ENCODE data around the gene OR2B3. TPM values are rescaled to one million over a fixed set of nuclear protein-coding genes. Genes with fewer than 3 reads are reported as not detected.
"Not testable (repeated sequence)": the region's sequence is repeated elsewhere in the genome, so short reads cannot be mapped to it uniquely, and the experiment has no call there.

OR2B3 gene, protein sequence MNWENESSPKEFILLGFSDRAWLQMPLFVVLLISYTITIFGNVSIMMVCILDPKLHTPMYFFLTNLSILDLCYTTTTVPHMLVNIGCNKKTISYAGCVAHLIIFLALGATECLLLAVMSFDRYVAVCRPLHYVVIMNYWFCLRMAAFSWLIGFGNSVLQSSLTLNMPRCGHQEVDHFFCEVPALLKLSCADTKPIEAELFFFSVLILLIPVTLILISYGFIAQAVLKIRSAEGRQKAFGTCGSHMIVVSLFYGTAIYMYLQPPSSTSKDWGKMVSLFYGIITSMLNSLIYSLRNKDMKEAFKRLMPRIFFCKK
- not detected in 2 replicates for total RNA-seq (2014; rRNA removed; shearing (Covaris generic))

DNA sequence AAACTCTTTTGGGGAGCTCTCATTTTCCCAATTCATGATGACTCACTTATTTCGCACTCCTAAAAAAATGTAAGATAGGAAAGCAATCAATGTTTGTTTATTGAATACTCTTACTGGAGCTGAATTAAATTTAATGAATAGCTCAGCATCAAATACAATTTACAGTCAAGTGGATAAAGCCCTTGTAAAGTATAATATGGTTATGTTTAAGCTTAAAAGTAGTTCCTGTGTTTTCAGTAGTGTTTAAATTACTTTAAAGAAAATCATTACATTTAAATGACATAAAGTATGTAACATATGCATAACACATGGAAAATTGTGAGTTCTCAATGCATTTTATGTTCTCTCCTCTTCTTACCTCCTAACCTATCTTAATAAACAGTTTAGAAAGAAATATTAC, at the start of gene OR2B3:
OR2B3 (minus strand) TSS at position 101 of the 400 bp plus-strand sequence; CDS start at position 36, 65 bp downstream.
- Histone ChIP-seq H3K36me3 (replicated peaks; ENCODE audit: control insufficient read depth, insufficient read depth, low read length) (no peaks in the 10 kb centered on the region), H3K4me3 (ENCODE audit: insufficient read depth, low read depth, low read length) (no peak within 1 kb of the TSS), H3K27me3 (ENCODE audit: control insufficient read depth, insufficient read depth, low read length) (no peaks in the 10 kb centered on the region)
- no peak for DNase-seq

DNA sequence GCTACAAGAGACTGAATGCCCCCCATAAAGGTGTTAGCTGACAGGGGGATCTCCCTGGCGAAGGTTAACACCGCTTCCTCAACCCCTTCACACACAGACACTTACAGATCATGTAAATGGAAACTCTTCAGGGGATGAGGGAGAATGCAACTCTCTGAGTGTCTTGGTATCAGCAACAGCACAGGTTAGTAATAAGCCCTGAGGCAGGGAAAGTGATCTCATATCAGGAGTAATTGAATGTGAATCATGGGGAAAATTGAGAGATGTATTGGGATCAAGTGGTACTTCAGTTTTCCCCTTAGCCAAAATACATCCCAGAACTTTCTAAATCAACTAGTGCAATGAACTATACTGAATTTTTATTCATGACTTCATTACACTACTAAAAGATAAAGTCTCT, 44.6 kb upstream of the OR2B3 start:
- Histone ChIP-seq H3K36me3 (replicated peaks; ENCODE audit: control insufficient read depth, insufficient read depth, low read length) (no peaks in the 10 kb centered on the region), H3K27me3 (ENCODE audit: control insufficient read depth, insufficient read depth, low read length) (no peaks in the 10 kb centered on the region), H3K4me3 (ENCODE audit: insufficient read depth, low read depth, low read length) (no peak overlapping the region)
- no peak for DNase-seq

- Histone ChIP-seq H3K4me3 (ENCODE audit: insufficient read depth, low read depth, low read length) (no peak overlapping the region), H3K36me3 (replicated peaks; ENCODE audit: control insufficient read depth, insufficient read depth, low read length) (no peaks in the 10 kb centered on the region), H3K27me3 (ENCODE audit: control insufficient read depth, insufficient read depth, low read length) (no peaks in the 10 kb centered on the region)
- no peak for DNase-seq
Observed at GRCh38 chr6:29130644-29131043, 43.5 kb upstream of the OR2B3 start.

DNA sequence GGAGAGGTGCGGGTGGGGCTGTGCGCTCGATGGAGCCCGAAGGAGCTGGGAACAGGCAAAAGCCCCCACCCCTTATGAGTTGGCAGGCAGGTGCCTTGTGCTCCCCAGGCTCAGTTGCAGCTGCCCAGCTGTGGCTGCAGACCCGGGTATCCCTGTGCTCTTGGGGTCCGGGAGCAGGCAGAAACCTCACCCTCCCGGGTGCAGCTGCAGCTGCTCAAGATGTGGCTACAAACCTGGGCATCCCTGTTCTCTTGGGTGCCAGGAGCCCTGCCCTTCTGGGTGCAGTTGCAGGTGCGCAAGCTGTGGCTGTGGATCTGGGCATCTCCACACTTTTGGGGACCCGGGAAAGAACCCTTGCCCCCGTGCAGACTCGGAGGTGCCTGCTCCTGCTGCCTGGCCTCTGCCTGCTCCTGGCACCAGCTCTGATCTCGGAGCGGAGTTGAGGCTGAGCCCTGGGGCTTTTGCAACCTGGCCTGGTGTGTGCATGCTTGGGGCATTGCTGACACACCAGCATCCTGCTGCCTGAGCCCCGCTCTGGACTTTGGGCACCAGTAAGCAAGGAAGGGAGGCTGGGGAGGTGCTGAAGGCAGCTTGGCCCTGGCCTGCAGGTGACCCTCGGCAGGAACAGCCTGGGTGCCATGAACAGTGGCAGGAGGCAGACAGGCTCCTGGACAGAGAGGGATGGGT, 42.4 kb upstream of the OR2B3 start:
- no peaks in the 10 kb centered on the region for H3K27me3 ChIP-seq (ENCODE audit: control insufficient read depth, insufficient read depth, low read length)
- no peak for DNase-seq
- H3K36me3 ChIP-seq (replicated peaks; ENCODE audit: control insufficient read depth, insufficient read depth, low read length): no peaks in the 10 kb centered on the region
- H3K4me3 ChIP-seq (ENCODE audit: insufficient read depth, low read depth, low read length): no peak overlapping the region

DNA sequence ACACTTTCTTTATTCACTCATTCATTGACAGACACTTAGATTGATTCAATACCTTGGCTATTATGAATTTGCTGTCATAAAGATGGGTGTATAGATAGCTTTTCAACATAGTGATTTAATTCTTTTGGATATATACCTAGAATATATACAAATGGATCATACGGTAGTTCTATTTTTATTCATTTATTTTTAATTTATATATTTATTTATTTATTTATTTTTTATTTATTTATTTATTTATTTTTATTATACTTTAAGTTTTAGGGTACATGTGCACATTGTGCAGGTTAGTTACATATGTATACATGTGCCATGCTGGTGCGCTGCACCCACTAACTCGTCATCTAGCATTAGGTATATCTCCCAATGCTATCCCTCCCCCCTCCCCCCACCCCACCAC, 27.9 kb upstream of the OR2B3 start:
- H3K36me3 ChIP-seq (replicated peaks; ENCODE audit: control insufficient read depth, insufficient read depth, low read length); H3K4me3 ChIP-seq (ENCODE audit: insufficient read depth, low read depth, low read length); DNase-seq; H3K27me3 ChIP-seq (ENCODE audit: control insufficient read depth, insufficient read depth, low read length): not testable (repeated sequence)

- no peaks in the 10 kb centered on the region for H3K36me3 ChIP-seq (replicated peaks; ENCODE audit: control insufficient read depth, insufficient read depth, low read length)
- H3K27me3 ChIP-seq (ENCODE audit: control insufficient read depth, insufficient read depth, low read length): no peaks in the 10 kb centered on the region
- DNase-seq: no peak
- no peak overlapping the region for H3K4me3 ChIP-seq (ENCODE audit: insufficient read depth, low read depth, low read length)
Observed at GRCh38 chr6:29112135-29112534, 25.0 kb upstream of the OR2B3 start.

DNA sequence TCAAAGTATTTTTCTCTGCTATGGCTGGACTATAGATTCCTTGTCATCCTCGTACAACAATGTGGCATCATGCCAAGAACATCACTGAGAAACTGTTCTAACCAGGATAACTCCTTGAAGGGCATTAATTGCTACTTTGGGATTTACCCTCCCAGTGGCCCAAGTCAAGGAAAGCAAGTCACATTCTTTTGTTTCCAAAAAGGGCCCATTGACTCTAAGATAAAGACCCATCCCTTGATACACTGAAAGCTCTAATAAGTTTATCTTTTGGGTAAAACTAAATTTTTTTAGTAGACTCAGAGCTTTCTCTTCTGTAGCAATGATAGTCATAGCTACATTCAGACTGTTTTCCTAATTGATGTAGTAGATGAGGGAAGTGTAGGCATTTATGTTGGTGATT, 20.6 kb upstream of the OR2B3 start, which contains the start of gene OR2J3:
OR2J3 (plus strand) TSS at position 301 of the 400 bp plus-strand sequence. CDS start 3,833 bp downstream, outside the sequence.
- Histone ChIP-seq H3K4me3 (ENCODE audit: insufficient read depth, low read depth, low read length) (no peak within 1 kb of the TSS), H3K36me3 (replicated peaks; ENCODE audit: control insufficient read depth, insufficient read depth, low read length) (no peaks in the 10 kb centered on the region), H3K27me3 (ENCODE audit: control insufficient read depth, insufficient read depth, low read length) (no peaks in the 10 kb centered on the region)
- DNase-seq: no peak

DNA sequence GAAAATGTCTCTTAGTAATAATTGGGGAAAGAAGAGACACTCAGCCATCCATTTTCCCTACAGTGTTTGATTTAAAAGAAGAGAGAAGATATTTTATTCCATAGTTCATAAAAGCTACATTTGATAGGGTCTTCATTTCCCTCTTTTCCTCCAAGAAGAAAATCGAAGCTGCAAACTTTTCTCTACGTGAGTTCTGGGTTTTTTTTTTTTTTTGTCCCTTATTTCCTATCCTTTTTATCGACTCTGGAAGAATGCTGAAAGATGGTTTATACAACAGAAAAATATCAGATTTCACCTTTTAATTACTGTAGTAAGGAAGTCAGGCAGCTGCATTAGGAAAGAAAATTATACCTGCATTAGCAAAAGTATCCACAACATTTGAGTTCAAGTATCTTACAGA, 12.1 kb upstream of the OR2B3 start, which contains the start of gene OR2J1:
OR2J1 (plus strand) TSS at position 301 of the 400 bp plus-strand sequence. CDS start 1,453 bp downstream, outside the sequence.
- H3K4me3 ChIP-seq (ENCODE audit: insufficient read depth, low read depth, low read length): no peak within 1 kb of the TSS
- no peaks in the 10 kb centered on the region for H3K36me3 ChIP-seq (replicated peaks; ENCODE audit: control insufficient read depth, insufficient read depth, low read length)
- DNase-seq: no peak
- H3K27me3 ChIP-seq (ENCODE audit: control insufficient read depth, insufficient read depth, low read length): no peaks in the 10 kb centered on the region

DNA sequence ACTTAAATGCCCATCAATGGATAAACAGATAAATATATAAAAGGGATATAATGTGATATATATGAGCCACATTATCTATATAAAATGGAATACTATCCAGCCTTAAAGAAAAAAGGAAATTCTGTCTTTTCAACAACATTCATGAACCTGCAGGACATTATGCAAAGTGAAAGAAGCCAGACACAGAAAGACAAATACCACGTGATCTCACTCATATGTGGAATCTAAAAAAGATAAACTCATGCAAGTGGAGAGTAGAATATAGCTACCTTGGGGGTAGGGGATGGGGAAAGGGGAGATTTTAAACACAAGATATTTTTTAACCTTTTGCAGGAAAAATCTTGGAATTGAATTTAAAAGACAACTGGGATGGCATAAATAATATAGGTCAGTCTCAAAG, 10.7 kb upstream of the OR2B3 start:
- Histone ChIP-seq H3K4me3 (ENCODE audit: insufficient read depth, low read depth, low read length) (no peak overlapping the region), H3K36me3 (replicated peaks; ENCODE audit: control insufficient read depth, insufficient read depth, low read length) (no peaks in the 10 kb centered on the region), H3K27me3 (ENCODE audit: control insufficient read depth, insufficient read depth, low read length) (no peaks in the 10 kb centered on the region)
- DNase-seq: no peak

GRCh38 chr6:29092957-29093356, 5.8 kb upstream of the OR2B3 start:
- Histone ChIP-seq H3K4me3 (ENCODE audit: insufficient read depth, low read depth, low read length) (no peak overlapping the region), H3K27me3 (ENCODE audit: control insufficient read depth, insufficient read depth, low read length) (no peaks in the 10 kb centered on the region), H3K36me3 (replicated peaks; ENCODE audit: control insufficient read depth, insufficient read depth, low read length) (no peaks in the 10 kb centered on the region)
- no peak for DNase-seq

GRCh38 chr6:29082457-29082856, 4.7 kb downstream of the OR2B3 start:
- no peak for DNase-seq
- H3K36me3 ChIP-seq (replicated peaks; ENCODE audit: control insufficient read depth, insufficient read depth, low read length): no peaks in the 10 kb centered on the region
- H3K4me3 ChIP-seq (ENCODE audit: insufficient read depth, low read depth, low read length): no peak overlapping the region
- no peaks in the 10 kb centered on the region for H3K27me3 ChIP-seq (ENCODE audit: control insufficient read depth, insufficient read depth, low read length)

DNA sequence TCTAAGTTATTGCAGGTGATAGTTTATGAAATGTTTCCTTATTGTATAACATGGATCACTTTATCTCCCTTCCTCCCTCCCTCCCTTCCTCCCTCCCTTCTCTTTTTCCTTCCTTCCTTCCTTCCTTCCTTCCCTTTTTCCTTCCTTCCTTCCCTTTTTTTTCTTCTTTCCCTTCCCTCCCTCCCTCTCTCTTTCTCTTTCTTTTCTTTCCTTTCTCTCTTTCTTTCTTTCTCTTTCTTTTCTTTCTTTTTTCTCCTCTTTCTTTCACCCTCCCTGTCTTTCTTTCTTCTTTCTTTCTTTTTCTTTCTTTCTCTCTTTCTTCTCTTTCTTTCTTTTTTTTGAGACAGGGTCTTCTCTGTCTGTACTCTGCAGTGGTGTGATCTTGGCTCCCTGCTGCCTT, 5.8 kb downstream of the OR2B3 start:
- Histone ChIP-seq H3K4me3 (ENCODE audit: insufficient read depth, low read depth, low read length) (no peak overlapping the region), H3K27me3 (ENCODE audit: control insufficient read depth, insufficient read depth, low read length) (no peaks in the 10 kb centered on the region), H3K36me3 (replicated peaks; ENCODE audit: control insufficient read depth, insufficient read depth, low read length) (no peaks in the 10 kb centered on the region)
- no peak for DNase-seq

- no peaks in the 10 kb centered on the region for H3K36me3 ChIP-seq (replicated peaks; ENCODE audit: control insufficient read depth, insufficient read depth, low read length)
Observed at GRCh38 chr6:29079203-29079602, 7.9 kb downstream of the OR2B3 start.

GRCh38 chr6:29071831-29072723, 15.0 kb downstream of the OR2B3 start:
- no peaks in the 10 kb centered on the region for H3K27me3 ChIP-seq (ENCODE audit: control insufficient read depth, insufficient read depth, low read length)
- H3K4me3 ChIP-seq (ENCODE audit: insufficient read depth, low read depth, low read length): no peak overlapping the region
- no peaks in the 10 kb centered on the region for H3K36me3 ChIP-seq (replicated peaks; ENCODE audit: control insufficient read depth, insufficient read depth, low read length)
- peak; percentile 61 for DNase-seq

More at GRCh38 chr6:29079203-29079602, 7.9 kb downstream of the OR2B3 start:
- no peak for DNase-seq
- no peaks in the 10 kb centered on the region for H3K27me3 ChIP-seq (ENCODE audit: control insufficient read depth, insufficient read depth, low read length)
- no peak overlapping the region for H3K4me3 ChIP-seq (ENCODE audit: insufficient read depth, low read depth, low read length)

All from H7 (cell line).